ENCODE results near the gene CYP26A1.

- TF ChIP-seq CTCF (IDR thresholded peaks at IDR 0.05) (no peak), POLR2A (IDR thresholded peaks at IDR 0.05; ENCODE audit: low read depth) (no peak), EP300 (IDR thresholded peaks at IDR 0.05) (no peak)
These were observed 3.1 kb upstream of the CYP26A1 start for GRCh38 chr10:93070378-93071176.
